Smooth muscle cell (in vitro differentiated cells): Measurements from ENCODE around the gene TEKT1. TPM values are rescaled to one million over a fixed set of nuclear protein-coding genes. Genes with fewer than 3 reads are reported as not detected.

Experiments used
- DNase-seq: peaks from one replicate; lab custom pipeline; 2025; ENCODE audit not compliant: unreplicated experiment; lab: John Stamatoyannopoulos, UW
- H2AFZ ChIP-seq: fragments of 200-600 bp; sonication (generic); 2 replicates; pipeline ENCODE4 v1.6.0; 2016; ENCODE audit warnings: antibody characterized with exemption, low read depth, mild to moderate bottlenecking
- H3F3A ChIP-seq: fragments of 200-600 bp; sonication (generic); 2 replicates; pipeline ENCODE4 v1.6.0; 2017; ENCODE audit warnings: antibody characterized with exemption, low read depth
- H3K27ac ChIP-seq: fragments of 200-600 bp; sonication (generic); 2 replicates; pipeline ENCODE4 v1.5.1; 2016; ENCODE audit warnings: low read depth, mild to moderate bottlenecking
- H3K27me3 ChIP-seq: fragments of 200-600 bp; sonication (generic); 2 replicates; pipeline ENCODE4 v1.6.1; 2016; ENCODE audit warnings: low read depth, mild to moderate bottlenecking
- H3K36me3 ChIP-seq: fragments of 200-600 bp; sonication (generic); 2 replicates; pipeline ENCODE4 v1.5.1; 2016; ENCODE audit warnings: low read depth
- H3K4me1 ChIP-seq: fragments of 200-600 bp; sonication (generic); 2 replicates; pipeline ENCODE4 v1.5.1; 2016; ENCODE audit warnings: low read depth
- H3K4me2 ChIP-seq: fragments of 200-600 bp; sonication (generic); 2 replicates; pipeline ENCODE4 v1.6.0; 2016; ENCODE audit warnings: mild to moderate bottlenecking
- H3K4me3 ChIP-seq: fragments of 200-600 bp; sonication (generic); 2 replicates; pipeline ENCODE4 v1.5.1; 2016; ENCODE audit warnings: mild to moderate bottlenecking
- H3K79me2 ChIP-seq: fragments of 200-600 bp; sonication (generic); 2 replicates; pipeline ENCODE4 v1.6.0; 2016; ENCODE audit warnings: low read depth, mild to moderate bottlenecking
- H3K9ac ChIP-seq: fragments of 200-600 bp; sonication (generic); 2 replicates; pipeline ENCODE4 v1.6.0; 2016; ENCODE audit warnings: low read depth
- H3K9me3 ChIP-seq: fragments of 200-600 bp; sonication (generic); replicated peaks from 2 replicates; pipeline ENCODE4 v1.5.1; 2016; ENCODE audit warnings: low read depth
- H4K20me1 ChIP-seq: fragments of 200-600 bp; sonication (generic); 2 replicates; pipeline ENCODE4 v1.6.0; 2016; ENCODE audit warnings: low read depth
- WGBS: methylation state at CpG from one replicate; pipeline ENCODE4 v1.1.7; 2016; ENCODE audit warnings: low lambda C conversion rate; 5-methylcytosine and 5-hydroxymethylcytosine counted together
- polyA plus RNA-seq: library from polyadenylated mRNA; unstranded; fragments of >200 nt; fragmentation: Nextera tagmentation; extraction: Ambion mirVana; gene quantifications from 2 replicates; pipeline ENCODE4 v1.2.1, GENCODE V29; 2016
- total RNA-seq: library from RNA; depleted of rRNA; stranded (reverse); fragments of >200 nt; gene quantifications from 2 replicates; pipeline ENCODE4 v1.2.3, GENCODE V29; 2014
- TF ChIP-seq, protein P1 (sequence below): fragments of 200-600 bp; sonication (generic); IDR thresholded peaks from 2 replicates; pipeline ENCODE4 v1.5.1; 2017; ENCODE audit warnings: borderline replicate concordance, mild to moderate bottlenecking, antibody characterized with exemption; ENCODE audit not compliant: insufficient read depth, poor library complexity, severe bottlenecking

Gene TEKT1
- total and polyA plus RNA-seq, 2 experiments from 2014 or later, result not detected

- no peak overlapping the region for H3K9ac ChIP-seq
- H3K79me2 ChIP-seq, result no peaks in the 10 kb centered on the region
- H3K4me1 ChIP-seq, result no peaks in the 10 kb centered on the region
- no peaks in the 10 kb centered on the region for H3K36me3 ChIP-seq
- no peaks in the 10 kb centered on the region for H3K9me3 ChIP-seq
- no peak for DNase-seq
- 74% methylated on average over 2 of the region's 2 CpGs for WGBS
- no peak overlapping the region for H3K4me3 ChIP-seq
- TF ChIP-seq, protein P1, sequence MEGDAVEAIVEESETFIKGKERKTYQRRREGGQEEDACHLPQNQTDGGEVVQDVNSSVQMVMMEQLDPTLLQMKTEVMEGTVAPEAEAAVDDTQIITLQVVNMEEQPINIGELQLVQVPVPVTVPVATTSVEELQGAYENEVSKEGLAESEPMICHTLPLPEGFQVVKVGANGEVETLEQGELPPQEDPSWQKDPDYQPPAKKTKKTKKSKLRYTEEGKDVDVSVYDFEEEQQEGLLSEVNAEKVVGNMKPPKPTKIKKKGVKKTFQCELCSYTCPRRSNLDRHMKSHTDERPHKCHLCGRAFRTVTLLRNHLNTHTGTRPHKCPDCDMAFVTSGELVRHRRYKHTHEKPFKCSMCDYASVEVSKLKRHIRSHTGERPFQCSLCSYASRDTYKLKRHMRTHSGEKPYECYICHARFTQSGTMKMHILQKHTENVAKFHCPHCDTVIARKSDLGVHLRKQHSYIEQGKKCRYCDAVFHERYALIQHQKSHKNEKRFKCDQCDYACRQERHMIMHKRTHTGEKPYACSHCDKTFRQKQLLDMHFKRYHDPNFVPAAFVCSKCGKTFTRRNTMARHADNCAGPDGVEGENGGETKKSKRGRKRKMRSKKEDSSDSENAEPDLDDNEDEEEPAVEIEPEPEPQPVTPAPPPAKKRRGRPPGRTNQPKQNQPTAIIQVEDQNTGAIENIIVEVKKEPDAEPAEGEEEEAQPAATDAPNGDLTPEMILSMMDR, result no peak
- no peaks in the 10 kb centered on the region for H3F3A ChIP-seq
- H4K20me1 ChIP-seq, result no peaks in the 10 kb centered on the region
- H3K27me3 ChIP-seq, result no peaks in the 10 kb centered on the region
- H2AFZ ChIP-seq, result no peak overlapping the region
- H3K27ac ChIP-seq, result no peak overlapping the region
- H3K4me2 ChIP-seq, result no peak overlapping the region
These were observed 30.6 kb upstream of the TEKT1 start for GRCh38 chr17:6862122-6862521.

DNA sequence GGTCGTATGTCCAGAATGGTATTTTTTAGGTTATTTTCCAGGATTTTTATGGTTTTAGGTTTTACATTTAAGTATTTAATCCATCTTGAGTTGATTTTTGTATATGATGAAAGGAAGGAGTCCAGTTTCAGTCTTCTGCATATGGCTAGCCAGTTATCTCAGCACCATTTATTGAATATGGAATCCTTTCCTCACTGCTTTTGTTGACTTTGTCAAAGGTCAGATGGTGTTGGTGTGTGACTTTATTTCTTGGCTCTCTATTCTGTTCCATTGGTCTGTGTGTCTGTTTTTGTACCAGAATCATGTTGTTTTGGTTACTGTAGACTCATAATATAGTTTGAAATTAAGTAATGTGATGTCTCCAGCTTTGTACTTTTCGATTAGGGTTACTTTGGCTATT is 26.4 kb upstream of the TEKT1 start:
- H3K27me3 ChIP-seq, result no peaks in the 10 kb centered on the region
- TF ChIP-seq, protein P1, result no peak
- H3K4me3 ChIP-seq, result no peak overlapping the region
- no peaks in the 10 kb centered on the region for H3K79me2 ChIP-seq
- no peaks in the 10 kb centered on the region for H3K9me3 ChIP-seq
- peaks cover 3% of the 10 kb centered on the region for H3K4me1 ChIP-seq
- H3K4me2 ChIP-seq, result no peak overlapping the region
- WGBS, result 93% methylated on average over 2 of the region's 2 CpGs
- no peaks in the 10 kb centered on the region for H3F3A ChIP-seq
- no peaks in the 10 kb centered on the region for H3K36me3 ChIP-seq
- no peak overlapping the region for H2AFZ ChIP-seq
- H3K27ac ChIP-seq, result no peak overlapping the region
- DNase-seq, result no peak
- H3K9ac ChIP-seq, result no peak overlapping the region
- H4K20me1 ChIP-seq, result no peaks in the 10 kb centered on the region

GRCh38 chr17:6857336-6857735 is 25.8 kb upstream of the TEKT1 start:
- Histone ChIP-seq H3K79me2 (no peaks in the 10 kb centered on the region), H3K4me2 (no peak overlapping the region), H3K9me3 (no peaks in the 10 kb centered on the region), H3K27me3 (no peaks in the 10 kb centered on the region), H3K27ac (no peak overlapping the region), H2AFZ (no peak overlapping the region), H3K9ac (no peak overlapping the region), H3K36me3 (no peaks in the 10 kb centered on the region), H3K4me1 (peaks cover 3% of the 10 kb centered on the region), H3K4me3 (no peak overlapping the region), H3F3A (no peaks in the 10 kb centered on the region), H4K20me1 (no peaks in the 10 kb centered on the region)
- TF ChIP-seq, protein P1, result no peak
- no peak for DNase-seq
- 79% methylated on average over 6 of the region's 6 CpGs for WGBS

DNA sequence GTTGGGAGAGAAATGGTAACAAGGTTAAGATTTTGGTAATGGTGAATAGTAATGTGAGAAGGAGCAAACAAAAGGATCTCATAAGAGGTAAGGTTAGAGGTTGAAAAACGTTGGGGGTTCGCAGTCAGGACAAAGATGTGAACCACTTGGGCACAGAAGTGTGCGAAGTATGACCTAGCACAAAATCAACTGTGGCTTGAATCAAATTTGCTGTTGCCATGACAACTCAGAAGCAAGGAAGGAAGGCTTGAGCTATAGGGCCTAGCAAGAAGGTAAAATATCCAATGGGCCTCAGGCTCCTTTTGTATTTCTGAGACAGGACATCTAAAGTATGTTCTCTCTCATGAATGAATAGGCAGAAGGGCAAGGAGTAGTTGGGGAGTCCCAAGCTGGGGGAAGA is 24.5 kb upstream of the TEKT1 start:
- WGBS, result 91% methylated on average over 3 of the region's 3 CpGs
- no peak overlapping the region for H2AFZ ChIP-seq
- TF ChIP-seq, protein P1, result no peak
- H3F3A ChIP-seq, result no peaks in the 10 kb centered on the region
- H3K27ac ChIP-seq, result no peak overlapping the region
- H3K36me3 ChIP-seq, result no peaks in the 10 kb centered on the region
- H3K4me3 ChIP-seq, result no peak overlapping the region
- no peaks in the 10 kb centered on the region for H3K79me2 ChIP-seq
- DNase-seq, result no peak
- no peak overlapping the region for H3K9ac ChIP-seq
- peaks cover 3% of the 10 kb centered on the region for H3K4me1 ChIP-seq
- no peaks in the 10 kb centered on the region for H3K9me3 ChIP-seq
- H3K4me2 ChIP-seq, result no peak overlapping the region
- no peaks in the 10 kb centered on the region for H4K20me1 ChIP-seq
- no peaks in the 10 kb centered on the region for H3K27me3 ChIP-seq
